Mucosa of rectum (tissue), 2 donors: ENCODE results near the gene LAMB2.

Source experiments
- H3K27ac ChIP-seq, 2 donors: one replicate each; pipeline ENCODE4 v1.7.0; 2013; ENCODE audit warnings: inconsistent platforms in 2 of 2, low read depth in 2 of 2, low read length in 2 of 2
- H3K27me3 ChIP-seq, 2 donors: one replicate each; pipeline ENCODE4 v1.7.0; 2013; ENCODE audit warnings: low read length in 2 of 2; ENCODE audit not compliant: control insufficient read depth in 2 of 2, insufficient read depth in 2 of 2
- H3K36me3 ChIP-seq, 2 donors: one replicate each; pipeline ENCODE4 v1.7.0; 2013; ENCODE audit warnings: low read length in 2 of 2; ENCODE audit not compliant: control insufficient read depth in 2 of 2, insufficient read depth in 2 of 2
- H3K4me1 ChIP-seq, 2 donors: one replicate each; pipeline ENCODE4 v1.7.0; 2013; ENCODE audit warnings: low read length in 2 of 2, mild to moderate bottlenecking in 1 of 2; ENCODE audit not compliant: control insufficient read depth in 2 of 2, insufficient read depth in 2 of 2
- H3K4me3 ChIP-seq, 2 donors: one replicate each; pipeline ENCODE4 v1.7.0; 2013; ENCODE audit warnings: low read length in 2 of 2
- H3K9ac ChIP-seq, 2 donors: one replicate each; pipeline ENCODE4 v1.7.0; 2013; ENCODE audit warnings: low read length in 2 of 2, low read depth in 1 of 2, mild to moderate bottlenecking in 1 of 2
- H3K9me3 ChIP-seq, 2 donors: one replicate each; pipeline ENCODE4 v1.7.0; 2013; ENCODE audit warnings: low read length in 2 of 2; ENCODE audit not compliant: control insufficient read depth in 2 of 2
- donor health status: healthy.
- donor health status: Normal muscosa, but diverticular disease.

The LAMB2 gene

GRCh38 chr3:49161808-49162530 lies 29.1 kb upstream of the LAMB2 start:
- Histone ChIP-seq H3K9me3 (no peaks in the 10 kb centered on the region), H3K9ac (no peak overlapping the region), H3K36me3 (peaks cover 14 to 17% of the 10 kb centered on the region in 2 donors), H3K27me3 (no peaks in the 10 kb centered on the region), H3K4me3 (no peak overlapping the region), H3K27ac (no peak overlapping the region), H3K4me1 (peaks cover 4 to 15% of the 10 kb centered on the region in 2 donors)

GRCh38 chr3:49161197-49161596 lies 28.3 kb upstream of the LAMB2 start:
- H3K4me3 ChIP-seq: no peak overlapping the region
- no peaks in the 10 kb centered on the region for H3K9me3 ChIP-seq
- H3K27me3 ChIP-seq: no peaks in the 10 kb centered on the region
- H3K27ac ChIP-seq: no peak overlapping the region
- H3K9ac ChIP-seq: no peak overlapping the region
- H3K4me1 ChIP-seq: peaks cover 0 to 9% of the 10 kb centered on the region in 2 donors
- peaks cover 14 to 17% of the 10 kb centered on the region in 2 donors for H3K36me3 ChIP-seq

- no peaks in the 10 kb centered on the region for H3K9me3 ChIP-seq
- no peak overlapping the region for H3K4me3 ChIP-seq
- no peaks in the 10 kb centered on the region for H3K27me3 ChIP-seq
- no peak overlapping the region for H3K9ac ChIP-seq
- H3K4me1 ChIP-seq: peaks cover 0 to 2% of the 10 kb centered on the region in 2 donors
- no peak overlapping the region for H3K27ac ChIP-seq
- peaks cover 10% of the 10 kb centered on the region in 2 donors for H3K36me3 ChIP-seq
Observed at GRCh38 chr3:49158792-49159191, 25.9 kb upstream of the LAMB2 start.

GRCh38 chr3:49158103-49158709 lies 25.4 kb upstream of the LAMB2 start:
- Histone ChIP-seq H3K36me3 (peaks cover 6 to 7% of the 10 kb centered on the region in 2 donors), H3K4me1 (peaks cover 0 to 2% of the 10 kb centered on the region in 2 donors), H3K9ac (no peak overlapping the region), H3K4me3 (no peak overlapping the region), H3K27ac (no peak overlapping the region), H3K9me3 (no peaks in the 10 kb centered on the region), H3K27me3 (no peaks in the 10 kb centered on the region)

- Histone ChIP-seq H3K27ac (no peak overlapping the region), H3K9ac (no peak overlapping the region), H3K36me3 (no peaks in the 10 kb centered on the region), H3K4me3 (no peak overlapping the region), H3K9me3 (no peaks in the 10 kb centered on the region), H3K4me1 (no peaks in the 10 kb centered on the region), H3K27me3 (no peaks in the 10 kb centered on the region)
Observed at GRCh38 chr3:49157289-49157688, 24.4 kb upstream of the LAMB2 start.

GRCh38 chr3:49153349-49153912 lies 20.6 kb upstream of the LAMB2 start:
- Histone ChIP-seq H3K4me3 (no peak overlapping the region), H3K36me3 (no peaks in the 10 kb centered on the region), H3K4me1 (no peaks in the 10 kb centered on the region), H3K27me3 (no peaks in the 10 kb centered on the region), H3K9ac (no peak overlapping the region), H3K9me3 (no peaks in the 10 kb centered on the region), H3K27ac (no peak overlapping the region)

GRCh38 chr3:49151610-49152009 lies 18.8 kb upstream of the LAMB2 start:
- Histone ChIP-seq H3K9ac (no peak overlapping the region), H3K27me3 (no peaks in the 10 kb centered on the region), H3K36me3 (no peaks in the 10 kb centered on the region), H3K9me3 (no peaks in the 10 kb centered on the region), H3K4me3 (no peak overlapping the region), H3K4me1 (no peaks in the 10 kb centered on the region), H3K27ac (no peak overlapping the region)

- H3K4me1 ChIP-seq: no peaks in the 10 kb centered on the region
- no peaks in the 10 kb centered on the region for H3K27me3 ChIP-seq
- H3K9me3 ChIP-seq: no peaks in the 10 kb centered on the region
- no peak overlapping the region for H3K9ac ChIP-seq
- no peak overlapping the region for H3K4me3 ChIP-seq
- no peaks in the 10 kb centered on the region for H3K36me3 ChIP-seq
- H3K27ac ChIP-seq: no peak overlapping the region
Observed at GRCh38 chr3:49148159-49148558, 15.3 kb upstream of the LAMB2 start.

- H3K9ac ChIP-seq: no peak overlapping the region
- H3K9me3 ChIP-seq: no peaks in the 10 kb centered on the region
- no peak overlapping the region for H3K4me3 ChIP-seq
- no peaks in the 10 kb centered on the region for H3K36me3 ChIP-seq
- no peaks in the 10 kb centered on the region for H3K27me3 ChIP-seq
- no peak overlapping the region for H3K27ac ChIP-seq
- no peaks in the 10 kb centered on the region for H3K4me1 ChIP-seq
Observed at GRCh38 chr3:49140080-49140479, 7.2 kb upstream of the LAMB2 start.

GRCh38 chr3:49135499-49135898 lies 2.6 kb upstream of the LAMB2 start:
- Histone ChIP-seq H3K9me3 (no peaks in the 10 kb centered on the region), H3K4me1 (peaks cover 16 to 17% of the 10 kb centered on the region in 2 donors), H3K27me3 (no peaks in the 10 kb centered on the region), H3K27ac (no peak overlapping the region), H3K36me3 (no peaks in the 10 kb centered on the region), H3K9ac (no peak overlapping the region), H3K4me3 (no peak overlapping the region)
